ENCODE results near the gene CPLX1.
"Not testable (repeated sequence)": the region's sequence is repeated elsewhere in the genome, so short reads cannot be mapped to it uniquely, and the experiment has no call there.

CPLX1 gene

GRCh38 chr4:757111-757510 lies 68.8 kb downstream of the CPLX1 start:
- no peak for DNase-seq (ENCODE audit: low read depth)

DNA sequence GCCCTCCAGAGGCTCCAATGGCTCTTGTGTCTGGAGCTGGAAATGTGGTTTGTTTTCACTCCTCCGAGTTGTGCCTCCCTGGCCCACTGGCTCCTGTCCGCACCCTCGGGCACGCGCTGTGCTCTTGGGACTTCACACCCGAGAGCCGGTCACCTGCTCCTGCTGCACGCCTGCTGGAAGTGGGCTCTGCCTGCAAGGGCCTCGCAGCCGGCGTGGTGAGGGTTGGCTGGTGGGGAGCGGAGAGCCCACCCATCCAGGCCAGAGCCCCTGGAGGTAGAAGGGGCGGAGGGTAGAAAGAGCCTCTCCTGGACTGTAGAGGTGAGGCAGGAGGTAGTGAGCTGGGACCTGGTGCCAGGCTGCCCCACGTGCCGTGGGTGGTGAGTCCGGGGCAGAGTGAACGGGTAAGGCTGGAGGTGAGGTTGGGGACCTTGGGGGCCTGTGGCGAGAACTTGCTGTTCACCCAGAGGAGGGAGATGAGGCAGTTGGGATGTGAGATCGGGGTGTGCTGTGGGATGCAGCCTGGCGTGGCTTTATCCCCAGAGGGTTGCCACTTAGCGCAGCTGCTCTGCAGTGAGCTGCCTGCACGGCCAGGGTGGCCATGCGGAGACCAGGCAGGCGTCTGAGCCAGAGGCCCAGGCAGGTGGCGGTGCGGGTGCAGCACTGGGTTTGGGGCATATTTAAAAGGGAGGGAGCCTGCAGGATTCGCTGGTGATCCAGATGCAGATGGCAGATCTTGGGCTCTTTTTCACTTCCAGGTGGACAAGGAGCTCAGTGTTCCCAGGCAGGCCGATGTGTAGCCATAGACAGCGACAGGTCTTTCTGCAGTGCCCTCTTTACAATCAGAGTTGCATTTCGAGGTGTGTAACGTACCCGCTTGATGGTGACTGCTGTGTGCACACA lies 71.5 kb downstream of the CPLX1 start:
- DNase-seq (ENCODE audit: low read depth) = no peak

GRCh38 chr4:753186-753585 lies 72.7 kb downstream of the CPLX1 start:
- DNase-seq (ENCODE audit: low read depth) = not testable (repeated sequence)

- DNase-seq (ENCODE audit: low read depth) = no peak
Observed at GRCh38 chr4:752196-752861, 73.6 kb downstream of the CPLX1 start.

DNA sequence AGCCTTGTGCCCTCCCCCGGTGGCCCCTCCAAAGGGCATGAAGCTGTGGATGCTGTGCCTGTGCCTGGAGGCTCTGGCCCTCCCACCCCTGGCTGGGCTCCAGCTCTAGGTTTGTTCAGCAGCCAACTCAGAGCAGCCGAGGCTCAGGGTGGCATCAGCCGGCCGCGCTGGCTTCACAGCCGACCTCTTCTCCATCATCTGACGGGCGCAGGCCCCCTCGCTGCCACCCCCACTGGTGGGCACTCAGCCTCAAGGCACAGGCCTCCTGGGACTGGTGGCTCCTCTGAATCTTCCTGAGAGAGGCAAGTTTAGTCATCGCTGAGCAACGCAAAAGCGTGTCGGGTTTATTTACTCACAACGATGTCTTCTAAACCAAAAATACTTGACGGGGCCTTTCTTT lies 74.3 kb downstream of the CPLX1 start:
- no peak for DNase-seq (ENCODE audit: low read depth)

- no peak for DNase-seq (ENCODE audit: low read depth)
Observed at GRCh38 chr4:749698-750666, 75.9 kb downstream of the CPLX1 start.

DNA sequence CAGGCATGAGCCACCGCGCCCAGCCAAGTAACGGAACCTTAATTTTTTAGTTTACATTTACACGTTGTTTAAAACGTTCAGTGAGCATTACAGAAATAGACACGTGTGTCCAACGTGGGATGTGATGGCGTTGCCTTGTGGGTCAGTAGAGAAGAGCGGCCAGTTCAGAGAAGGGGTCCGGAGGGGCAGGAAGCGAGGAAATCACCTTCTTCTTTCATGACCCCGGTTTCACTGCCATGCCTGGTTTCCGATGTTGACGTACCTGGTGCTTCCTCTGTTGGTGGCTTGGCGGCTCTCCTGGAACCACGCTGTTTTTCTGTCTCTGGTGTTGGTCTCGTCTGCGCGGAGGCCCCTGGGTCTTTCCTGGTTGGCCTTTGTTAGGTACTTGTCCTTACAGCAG lies 77.5 kb downstream of the CPLX1 start:
- DNase-seq (ENCODE audit: low read depth) = no peak

GRCh38 chr4:747546-748170 lies 78.3 kb downstream of the CPLX1 start:
- DNase-seq (ENCODE audit: low read depth) = no peak

GRCh38 chr4:744212-744841 lies 81.6 kb downstream of the CPLX1 start:
- no peak for DNase-seq (ENCODE audit: low read depth)

- DNase-seq (ENCODE audit: low read depth) = no peak
Observed at GRCh38 chr4:743463-744211, 82.3 kb downstream of the CPLX1 start.

DNA sequence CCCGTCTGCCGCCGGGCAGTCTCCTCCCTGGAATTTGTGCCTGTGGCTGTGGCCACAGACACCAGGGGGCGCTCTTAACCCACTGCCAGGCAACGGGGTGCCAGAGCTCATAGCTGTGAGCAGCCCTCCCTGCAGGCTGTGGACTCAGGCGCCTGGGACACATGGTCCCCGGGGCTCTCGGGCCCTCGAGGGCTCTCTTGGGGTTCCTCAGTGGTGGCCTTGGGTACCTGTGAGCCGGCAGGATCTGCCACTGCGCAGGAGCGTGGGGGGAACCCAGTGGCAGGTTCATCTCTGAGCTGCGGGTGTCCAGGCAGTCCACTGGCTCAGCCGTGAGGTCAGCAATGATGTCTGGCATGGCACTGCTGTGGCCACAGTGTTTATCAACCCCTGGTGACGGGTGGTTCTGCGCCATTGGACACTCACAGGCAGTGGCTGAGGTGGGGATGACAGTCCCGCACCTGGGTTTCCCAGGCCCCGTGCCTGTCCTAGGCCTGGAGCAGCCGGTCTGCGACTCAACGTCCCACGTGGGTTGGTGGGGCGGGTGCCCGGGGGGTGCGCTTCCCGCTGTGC lies 83.1 kb downstream of the CPLX1 start:
- peak; percentile 29 for DNase-seq (ENCODE audit: low read depth)

- DNase-seq (ENCODE audit: low read depth) = no peak
Observed at GRCh38 chr4:742096-742741, 83.7 kb downstream of the CPLX1 start.

GRCh38 chr4:740656-741282 lies 85.2 kb downstream of the CPLX1 start:
- no peak for DNase-seq (ENCODE audit: low read depth)

- no peak for DNase-seq (ENCODE audit: low read depth)
Observed at GRCh38 chr4:740011-740410, 85.9 kb downstream of the CPLX1 start.

GRCh38 chr4:739569-739968 lies 86.4 kb downstream of the CPLX1 start:
- no peak for DNase-seq (ENCODE audit: low read depth)

- DNase-seq (ENCODE audit: low read depth) = no peak
Observed at GRCh38 chr4:738781-739280, 87.1 kb downstream of the CPLX1 start.

- DNase-seq (ENCODE audit: low read depth) = not testable (repeated sequence)
Observed at GRCh38 chr4:736561-736960, 89.4 kb downstream of the CPLX1 start.

GRCh38 chr4:735583-735982 lies 90.3 kb downstream of the CPLX1 start:
- DNase-seq (ENCODE audit: low read depth) = no peak

Measured in T-helper 22 cell (primary cell).